Mucosa of rectum (tissue), 2 donors: ENCODE measurements around the gene TRIM56.
"Not testable (repeated sequence)": the region's sequence is repeated elsewhere in the genome, so short reads cannot be mapped to it uniquely, and the experiment has no call there.

Experiments
- H3K27ac ChIP-seq, 2 donors: one replicate each; pipeline ENCODE4 v1.7.0; 2013; ENCODE audit warnings: inconsistent platforms in 2 of 2, low read depth in 2 of 2, low read length in 2 of 2
- H3K27me3 ChIP-seq, 2 donors: one replicate each; pipeline ENCODE4 v1.7.0; 2013; ENCODE audit warnings: low read length in 2 of 2; ENCODE audit not compliant: control insufficient read depth in 2 of 2, insufficient read depth in 2 of 2
- H3K36me3 ChIP-seq, 2 donors: one replicate each; pipeline ENCODE4 v1.7.0; 2013; ENCODE audit warnings: low read length in 2 of 2; ENCODE audit not compliant: control insufficient read depth in 2 of 2, insufficient read depth in 2 of 2
- H3K4me1 ChIP-seq, 2 donors: one replicate each; pipeline ENCODE4 v1.7.0; 2013; ENCODE audit warnings: low read length in 2 of 2, mild to moderate bottlenecking in 1 of 2; ENCODE audit not compliant: control insufficient read depth in 2 of 2, insufficient read depth in 2 of 2
- H3K4me3 ChIP-seq, 2 donors: one replicate each; pipeline ENCODE4 v1.7.0; 2013; ENCODE audit warnings: low read length in 2 of 2
- H3K9ac ChIP-seq, 2 donors: one replicate each; pipeline ENCODE4 v1.7.0; 2013; ENCODE audit warnings: low read length in 2 of 2, low read depth in 1 of 2, mild to moderate bottlenecking in 1 of 2
- H3K9me3 ChIP-seq, 2 donors: one replicate each; pipeline ENCODE4 v1.7.0; 2013; ENCODE audit warnings: low read length in 2 of 2; ENCODE audit not compliant: control insufficient read depth in 2 of 2
- donor health status: healthy.
- donor health status: Normal muscosa, but diverticular disease.

Gene TRIM56

GRCh38 chr7:101128040-101128834 lies 43.0 kb downstream of the TRIM56 start:
- H3K27ac ChIP-seq, result no peak overlapping the region
- H3K27me3 ChIP-seq, result peaks cover 0 to 3% of the 10 kb centered on the region in 2 donors
- no peaks in the 10 kb centered on the region for H3K36me3 ChIP-seq
- no peaks in the 10 kb centered on the region for H3K9me3 ChIP-seq
- H3K4me3 ChIP-seq, result no peak overlapping the region
- peaks cover 8 to 12% of the 10 kb centered on the region in 2 donors for H3K4me1 ChIP-seq
- H3K9ac ChIP-seq, result no peak overlapping the region

DNA sequence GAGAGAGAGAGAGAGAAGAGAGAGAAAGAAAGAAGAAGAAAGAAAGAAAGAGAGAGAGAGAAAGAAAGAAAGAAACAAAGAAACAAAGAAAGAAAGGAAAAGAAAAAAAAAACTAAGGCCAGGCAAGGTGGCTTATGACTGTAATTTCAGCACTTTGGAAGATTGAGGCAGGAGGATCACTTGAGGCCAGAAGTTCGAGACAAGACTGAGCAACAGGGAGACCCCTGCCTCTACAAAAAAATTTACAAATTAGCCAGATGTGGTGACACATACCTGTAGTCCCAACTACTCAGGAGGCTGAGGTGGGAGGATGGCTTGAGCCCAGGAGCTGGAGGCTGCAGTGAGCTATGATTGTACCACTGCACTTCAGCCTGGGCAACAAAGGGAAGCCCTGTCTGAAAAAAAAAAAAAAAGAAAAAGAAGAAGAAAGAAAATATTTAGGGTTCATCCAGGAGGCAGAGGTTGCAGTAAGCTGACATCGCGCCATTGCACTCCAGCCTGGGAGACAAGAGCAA lies 44.4 kb downstream of the TRIM56 start:
- no peaks in the 10 kb centered on the region for H3K36me3 ChIP-seq
- H3K9ac ChIP-seq, result no peak overlapping the region
- H3K9me3 ChIP-seq, result no peaks in the 10 kb centered on the region
- H3K4me1 ChIP-seq, result peaks cover 8 to 10% of the 10 kb centered on the region in 2 donors
- peaks cover 0 to 2% of the 10 kb centered on the region in 2 donors for H3K27me3 ChIP-seq
- H3K4me3 ChIP-seq, result no peak overlapping the region
- H3K27ac ChIP-seq, result no peak overlapping the region

DNA sequence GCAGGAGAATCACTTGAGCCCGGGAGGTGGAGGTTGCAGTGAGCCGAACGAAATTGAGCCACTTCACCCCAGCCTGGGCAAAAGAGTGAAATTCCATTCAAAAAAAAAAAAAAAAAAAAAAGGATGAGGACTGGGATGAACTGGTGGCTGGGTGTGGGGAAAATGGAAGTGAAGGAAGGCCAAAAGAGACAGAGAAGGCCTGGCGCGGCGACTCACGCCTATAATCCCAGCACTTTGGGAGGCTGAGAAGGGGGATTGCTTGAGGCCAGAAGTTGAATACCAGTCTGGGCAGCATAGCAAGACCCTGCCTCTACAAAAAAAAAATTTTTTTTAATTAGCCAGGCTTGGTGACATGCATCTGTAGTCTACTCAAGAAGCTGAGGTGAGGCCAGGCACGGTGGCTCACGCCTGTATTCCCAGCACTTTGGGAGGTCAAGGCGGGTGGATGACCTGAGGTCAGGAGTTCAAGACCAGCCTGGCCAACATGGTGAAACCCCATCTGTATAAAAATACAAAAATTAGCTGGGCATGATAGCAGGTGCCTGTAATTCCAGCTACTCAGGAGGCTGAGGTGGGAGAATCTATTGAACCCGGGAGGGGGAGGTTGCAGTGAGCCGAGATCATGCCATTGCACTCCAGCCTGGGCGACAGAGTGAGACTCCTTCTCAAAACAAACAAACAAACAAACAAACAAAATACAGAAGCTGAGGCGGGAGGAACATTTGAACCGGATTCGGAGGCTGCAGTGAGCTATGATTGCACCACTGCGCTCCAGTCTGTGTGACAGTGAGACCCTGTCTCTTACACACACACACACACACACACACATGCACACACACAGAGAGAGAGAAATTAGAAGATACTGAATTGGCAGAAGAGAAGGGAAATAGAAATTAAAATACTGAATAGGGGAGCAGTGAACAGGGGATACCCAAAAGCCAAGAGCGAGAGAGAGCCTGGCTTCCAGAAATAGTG lies 47.6 kb downstream of the TRIM56 start:
- not testable (repeated sequence) for H3K36me3 ChIP-seq, H3K4me1 ChIP-seq, H3K9ac ChIP-seq, H3K27me3 ChIP-seq, H3K4me3 ChIP-seq, H3K9me3 ChIP-seq, H3K27ac ChIP-seq

GRCh38 chr7:101133621-101134398 lies 48.5 kb downstream of the TRIM56 start:
- Histone ChIP-seq H3K9me3 (no peaks in the 10 kb centered on the region), H3K36me3 (no peaks in the 10 kb centered on the region), H3K27ac (no peak overlapping the region), H3K4me1 (peaks cover 7 to 9% of the 10 kb centered on the region in 2 donors), H3K9ac (no peak overlapping the region), H3K4me3 (no peak overlapping the region), H3K27me3 (peaks cover 0 to 2% of the 10 kb centered on the region in 2 donors)

GRCh38 chr7:101134399-101134980 lies 49.2 kb downstream of the TRIM56 start:
- peaks cover 7 to 9% of the 10 kb centered on the region in 2 donors for H3K4me1 ChIP-seq
- H3K9ac ChIP-seq, result no peak overlapping the region
- H3K36me3 ChIP-seq, result no peaks in the 10 kb centered on the region
- H3K9me3 ChIP-seq, result no peaks in the 10 kb centered on the region
- H3K27ac ChIP-seq, result no peak overlapping the region
- peaks cover 0 to 2% of the 10 kb centered on the region in 2 donors for H3K27me3 ChIP-seq
- no peak overlapping the region for H3K4me3 ChIP-seq

DNA sequence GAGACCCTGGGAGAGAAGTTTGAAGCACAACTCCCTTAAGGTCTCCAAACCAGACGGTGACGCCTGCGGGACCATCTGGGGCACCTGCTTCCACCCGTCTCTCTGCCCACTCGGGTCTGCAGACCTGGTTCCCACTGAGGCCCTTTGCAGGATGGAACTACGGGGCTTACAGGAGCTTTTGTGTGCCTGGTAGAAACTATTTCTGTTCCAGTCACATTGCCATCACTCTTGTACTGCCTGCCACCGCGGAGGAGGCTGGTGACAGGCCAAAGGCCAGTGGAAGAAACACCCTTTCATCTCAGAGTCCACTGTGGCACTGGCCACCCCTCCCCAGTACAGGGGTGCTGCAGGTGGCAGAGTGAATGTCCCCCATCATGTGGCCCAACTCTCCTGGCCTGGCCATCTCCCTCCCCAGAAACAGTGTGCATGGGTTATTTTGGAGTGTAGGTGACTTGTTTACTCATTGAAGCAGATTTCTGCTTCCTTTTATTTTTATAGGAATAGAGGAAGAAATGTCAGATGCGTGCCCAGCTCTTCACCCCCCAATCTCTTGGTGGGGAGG lies 52.5 kb downstream of the TRIM56 start:
- H3K27ac ChIP-seq, result peak overlapping the region in 1 of 2 donors; percentile 52
- H3K4me1 ChIP-seq, result peaks cover 7 to 9% of the 10 kb centered on the region in 2 donors
- peaks cover 0 to under 1% of the 10 kb centered on the region in 2 donors for H3K27me3 ChIP-seq
- H3K9me3 ChIP-seq, result no peaks in the 10 kb centered on the region
- no peaks in the 10 kb centered on the region for H3K36me3 ChIP-seq
- H3K4me3 ChIP-seq, result no peak overlapping the region
- no peak overlapping the region for H3K9ac ChIP-seq

DNA sequence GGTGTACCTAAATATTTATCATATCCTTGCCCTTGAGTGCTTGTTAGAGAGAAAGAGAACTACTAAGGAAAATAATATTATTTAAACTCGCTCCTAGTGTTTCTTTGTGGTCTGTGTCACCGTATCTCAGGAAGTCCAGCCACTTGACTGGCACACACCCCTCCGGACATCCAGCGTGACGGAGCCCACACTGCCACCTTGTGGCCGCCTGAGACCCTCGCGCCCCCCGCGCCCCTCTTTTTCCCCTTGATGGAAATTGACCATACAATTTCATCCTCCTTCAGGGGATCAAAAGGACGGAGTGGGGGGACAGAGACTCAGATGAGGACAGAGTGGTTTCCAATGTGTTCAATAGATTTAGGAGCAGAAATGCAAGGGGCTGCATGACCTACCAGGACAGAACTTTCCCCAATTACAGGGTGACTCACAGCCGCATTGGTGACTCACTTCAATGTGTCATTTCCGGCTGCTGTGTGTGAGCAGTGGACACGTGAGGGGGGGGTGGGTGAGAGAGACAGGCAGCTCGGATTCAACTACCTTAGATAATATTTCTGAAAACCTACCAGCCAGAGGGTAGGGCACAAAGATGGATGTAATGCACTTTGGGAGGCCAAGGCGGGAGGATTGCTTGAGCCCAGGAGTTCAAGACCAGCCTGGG lies 53.1 kb downstream of the TRIM56 start:
- Histone ChIP-seq H3K27ac (no peak overlapping the region), H3K4me1 (peaks cover 7 to 9% of the 10 kb centered on the region in 2 donors), H3K4me3 (no peak overlapping the region), H3K36me3 (no peaks in the 10 kb centered on the region), H3K9me3 (no peaks in the 10 kb centered on the region), H3K27me3 (no peaks in the 10 kb centered on the region), H3K9ac (no peak overlapping the region)

DNA sequence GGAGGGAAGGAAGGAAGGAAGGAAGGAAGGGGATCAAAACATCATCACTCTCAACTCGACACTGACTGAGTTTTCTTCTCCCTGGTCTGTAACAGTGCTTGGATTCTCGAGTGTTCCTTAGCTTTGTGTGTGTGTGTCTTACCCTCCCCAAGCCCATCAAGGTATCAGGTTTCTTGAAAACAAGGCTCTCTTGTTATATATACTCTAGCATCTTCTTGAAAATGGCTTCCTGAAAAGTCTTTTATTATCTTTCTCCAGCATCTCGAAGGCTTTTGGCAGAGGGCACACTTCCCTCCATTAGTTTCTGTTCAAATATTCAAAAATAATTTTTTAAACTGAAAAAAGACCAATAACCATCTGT lies 55.0 kb downstream of the TRIM56 start:
- no peaks in the 10 kb centered on the region for H3K36me3 ChIP-seq
- peaks cover 12 to 14% of the 10 kb centered on the region in 2 donors for H3K4me1 ChIP-seq
- H3K27me3 ChIP-seq, result no peaks in the 10 kb centered on the region

More for the DNA sequence above, 55.0 kb downstream of the TRIM56 start:
- Histone ChIP-seq H3K4me3 (no peak overlapping the region), H3K9ac (no peak overlapping the region), H3K27ac (no peak overlapping the region), H3K9me3 (no peaks in the 10 kb centered on the region)
